Measurements from ENCODE around the gene PPP4C. TPM values are rescaled to one million over a fixed set of nuclear protein-coding genes. Genes with fewer than 3 reads are reported as not detected.

The PPP4C gene
- total RNA-seq, 2 donors from 2014 or later = 29.3 to 32.2 TPM

DNA sequence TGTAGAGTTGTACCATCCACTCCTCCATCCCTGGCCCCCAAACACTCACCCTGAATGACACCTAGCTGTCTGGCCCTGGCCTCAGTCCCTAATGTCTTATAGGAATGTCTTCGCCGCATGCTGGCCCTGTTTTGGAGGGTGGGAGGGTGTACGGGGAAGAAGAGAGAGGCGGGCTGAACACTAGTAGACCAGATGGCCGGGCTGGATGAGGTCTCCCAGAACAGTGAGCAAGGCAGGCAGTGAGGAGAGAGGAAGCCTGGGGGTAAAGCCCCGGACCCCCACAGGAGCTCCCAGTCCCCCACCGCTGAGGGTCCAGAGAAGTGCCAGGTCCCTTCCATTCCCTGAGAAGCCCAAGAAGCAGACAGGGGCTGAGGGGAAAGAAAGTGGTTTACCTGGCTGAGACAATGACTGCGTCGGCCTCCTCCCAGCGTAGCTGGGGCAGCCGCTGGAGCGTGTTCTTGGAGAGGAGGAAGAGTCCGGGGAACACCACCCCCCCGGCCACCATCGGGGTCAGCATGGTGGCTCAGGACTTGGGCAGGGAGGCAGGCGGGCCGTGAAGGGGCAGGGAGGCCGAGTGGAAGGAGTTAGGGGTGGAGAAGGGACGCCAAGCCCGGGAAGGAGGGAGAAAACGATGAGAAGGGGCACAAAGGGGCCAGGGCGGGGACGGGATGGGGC, 45.6 kb upstream of the PPP4C start:
- H3K27me3 ChIP-seq = peaks cover 0 to 21% of the 10 kb centered on the region in 2 donors
- no peaks in the 10 kb centered on the region for H3K9me3 ChIP-seq
- no peak for DNase-seq
- H3K36me3 ChIP-seq (replicated peaks in 1 of 2; ENCODE audit: insufficient read depth in 1 of 2, low read depth in 2 of 2) = no peaks in the 10 kb centered on the region
- intact Hi-C loops (cut with DNase I) = no loop called here
- H3K27ac ChIP-seq = no peak overlapping the region
- H3K4me1 ChIP-seq = peaks cover 8% of the 10 kb centered on the region
- no peak overlapping the region for H3K4me3 ChIP-seq
- TF ChIP-seq POLR2A (IDR thresholded peaks at IDR 0.05) = no peak
- TF ChIP-seq, protein P1, sequence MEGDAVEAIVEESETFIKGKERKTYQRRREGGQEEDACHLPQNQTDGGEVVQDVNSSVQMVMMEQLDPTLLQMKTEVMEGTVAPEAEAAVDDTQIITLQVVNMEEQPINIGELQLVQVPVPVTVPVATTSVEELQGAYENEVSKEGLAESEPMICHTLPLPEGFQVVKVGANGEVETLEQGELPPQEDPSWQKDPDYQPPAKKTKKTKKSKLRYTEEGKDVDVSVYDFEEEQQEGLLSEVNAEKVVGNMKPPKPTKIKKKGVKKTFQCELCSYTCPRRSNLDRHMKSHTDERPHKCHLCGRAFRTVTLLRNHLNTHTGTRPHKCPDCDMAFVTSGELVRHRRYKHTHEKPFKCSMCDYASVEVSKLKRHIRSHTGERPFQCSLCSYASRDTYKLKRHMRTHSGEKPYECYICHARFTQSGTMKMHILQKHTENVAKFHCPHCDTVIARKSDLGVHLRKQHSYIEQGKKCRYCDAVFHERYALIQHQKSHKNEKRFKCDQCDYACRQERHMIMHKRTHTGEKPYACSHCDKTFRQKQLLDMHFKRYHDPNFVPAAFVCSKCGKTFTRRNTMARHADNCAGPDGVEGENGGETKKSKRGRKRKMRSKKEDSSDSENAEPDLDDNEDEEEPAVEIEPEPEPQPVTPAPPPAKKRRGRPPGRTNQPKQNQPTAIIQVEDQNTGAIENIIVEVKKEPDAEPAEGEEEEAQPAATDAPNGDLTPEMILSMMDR (IDR thresholded peaks at IDR 0.05) = no peak
- 22 to 33% methylated on average over 22 to 23 of the region's 23 CpGs for WGBS, 2 donors
- no peak for ATAC-seq

DNA sequence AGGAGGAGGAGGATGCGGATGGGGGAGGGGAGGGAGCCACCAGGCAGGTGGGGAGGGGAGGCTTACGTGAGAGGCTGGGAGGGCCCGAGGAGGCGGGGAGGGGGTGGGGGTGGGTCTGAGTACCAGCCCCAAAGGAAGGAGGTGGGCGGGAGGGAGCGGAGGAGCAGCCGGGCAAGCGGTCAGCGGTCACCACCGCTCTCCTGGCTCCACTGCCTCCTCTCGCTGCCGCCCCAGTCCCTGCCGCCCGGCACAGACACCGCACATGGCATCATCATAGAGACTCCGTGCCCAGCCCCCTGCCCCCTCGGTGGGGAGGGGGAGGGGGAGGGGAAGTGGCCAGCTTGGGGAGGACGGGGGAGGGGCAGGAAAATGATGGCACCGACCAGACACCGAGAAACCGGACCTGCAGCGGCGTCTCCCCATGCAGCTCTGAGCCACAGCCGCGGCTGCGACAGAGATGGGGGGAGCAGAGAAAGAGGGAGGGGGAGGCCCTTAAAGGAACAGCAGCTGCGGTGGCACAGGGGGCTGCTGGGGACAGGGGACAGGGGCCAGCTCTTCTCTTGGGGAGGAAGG, 44.9 kb upstream of the PPP4C start, which contains the start of gene TLCD3B:
TLCD3B (minus strand) TSS at position 431 of the 573 bp plus-strand sequence. CDS start 744 bp downstream, outside the sequence.
- H3K4me1 ChIP-seq = peaks cover 8% of the 10 kb centered on the region
- 1 to 2% methylated on average over 12 to 23 of the region's 27 CpGs for WGBS, 2 donors
- H3K36me3 ChIP-seq (replicated peaks in 1 of 2; ENCODE audit: insufficient read depth in 1 of 2, low read depth in 2 of 2) = no peaks in the 10 kb centered on the region
- no peak for TF ChIP-seq POLR2A (IDR thresholded peaks at IDR 0.05)
- TF ChIP-seq, protein P1 (IDR thresholded peaks at IDR 0.05) = no peak
- no peak for DNase-seq
- ATAC-seq = no peak
- intact Hi-C loops (cut with DNase I) = no loop called here
- H3K27me3 ChIP-seq = peaks cover 0 to 21% of the 10 kb centered on the region in 2 donors
- no peaks in the 10 kb centered on the region for H3K9me3 ChIP-seq
- no peak within 1 kb of the TSS for H3K27ac ChIP-seq
- H3K4me3 ChIP-seq = no peak within 1 kb of the TSS

DNA sequence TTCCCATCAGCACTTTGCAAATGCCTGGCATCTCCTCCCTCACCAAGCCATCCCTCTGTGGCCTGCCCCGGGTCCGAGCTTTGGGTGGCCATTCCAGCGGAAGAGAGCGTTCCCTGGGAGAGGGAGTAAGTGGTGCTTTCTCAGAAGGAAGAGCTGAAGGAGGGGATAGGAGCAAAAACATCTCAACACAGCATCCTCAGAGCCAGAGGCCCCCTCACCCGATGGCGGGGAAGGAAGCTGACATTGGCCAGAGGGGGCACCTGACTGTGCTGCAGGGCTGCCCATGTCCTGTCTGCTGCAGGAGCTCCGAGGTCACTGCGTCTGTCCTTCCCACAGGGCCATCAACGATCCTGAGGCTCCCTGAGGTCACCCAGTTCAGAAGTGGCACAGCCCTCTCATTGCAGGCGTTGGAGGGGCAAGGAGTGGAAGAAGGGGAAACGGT, 44.3 kb upstream of the PPP4C start:
- DNase-seq (no peak), ATAC-seq (no peak)
- no peak overlapping the region for H3K27ac ChIP-seq
- H3K9me3 ChIP-seq = no peaks in the 10 kb centered on the region
- intact Hi-C loops (cut with DNase I) = no loop called here
- WGBS, 2 donors = 17 to 30% methylated on average over 10 to 11 of the region's 11 CpGs
- no peaks in the 10 kb centered on the region for H3K36me3 ChIP-seq (replicated peaks in 1 of 2; ENCODE audit: insufficient read depth in 1 of 2, low read depth in 2 of 2)
- peaks cover 8% of the 10 kb centered on the region for H3K4me1 ChIP-seq
- TF ChIP-seq, protein P1 (IDR thresholded peaks at IDR 0.05) = no peak
- no peak for TF ChIP-seq POLR2A (IDR thresholded peaks at IDR 0.05)
- peaks cover 0 to 21% of the 10 kb centered on the region in 2 donors for H3K27me3 ChIP-seq
- H3K4me3 ChIP-seq = no peak overlapping the region

DNA sequence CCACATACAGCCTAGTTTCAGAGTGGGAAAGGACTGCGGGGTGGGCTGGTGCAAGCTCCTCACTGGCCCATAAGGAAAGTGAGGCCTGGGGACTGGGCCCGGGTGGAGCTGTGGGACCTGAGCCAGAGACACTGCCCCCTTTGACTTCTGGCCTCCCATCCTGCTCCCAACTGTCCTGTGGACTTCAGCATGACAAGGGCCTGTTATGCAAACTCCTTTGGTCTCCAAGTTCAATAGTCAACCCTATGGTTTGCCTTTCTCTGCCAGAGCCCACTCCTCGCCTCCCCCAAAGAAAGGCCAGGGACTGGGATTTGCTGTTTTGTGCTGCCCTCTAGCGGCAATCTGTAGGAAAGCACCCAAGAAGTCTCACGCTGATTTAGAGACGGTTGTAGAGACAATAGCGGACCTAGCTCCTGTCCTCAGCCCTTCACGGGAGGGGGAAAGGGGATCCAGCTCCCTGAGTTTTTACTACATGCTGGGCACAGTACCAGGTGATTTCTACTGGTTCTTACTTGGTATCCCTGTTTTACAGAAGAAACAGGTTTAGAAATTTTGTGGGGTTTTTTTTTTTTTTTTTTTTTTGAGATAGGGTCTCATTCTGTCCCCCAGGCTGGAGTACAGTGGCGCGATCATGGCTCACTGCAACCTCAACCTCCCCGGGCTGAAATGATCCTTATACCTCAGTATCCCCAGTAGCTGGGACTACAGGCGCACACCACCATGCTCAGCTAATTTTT, 43.5 kb upstream of the PPP4C start:
- H3K4me1 ChIP-seq = peaks cover 8% of the 10 kb centered on the region
- ATAC-seq (no peak), DNase-seq (peak; percentile 37 to 54 (median 48))
- TF ChIP-seq POLR2A (IDR thresholded peaks at IDR 0.05) = no peak
- TF ChIP-seq, protein P1 (IDR thresholded peaks at IDR 0.05) = peak; percentile 24 to 50 (median 44)
- WGBS, 2 donors = 21 to 25% methylated on average over 12 of the region's 12 CpGs
- no peaks in the 10 kb centered on the region for H3K9me3 ChIP-seq
- H3K27ac ChIP-seq = no peak overlapping the region
- intact Hi-C loops (cut with DNase I) = no loop called here
- peaks cover 0 to 21% of the 10 kb centered on the region in 2 donors for H3K27me3 ChIP-seq
- no peak overlapping the region for H3K4me3 ChIP-seq
- H3K36me3 ChIP-seq (replicated peaks in 1 of 2; ENCODE audit: insufficient read depth in 1 of 2, low read depth in 2 of 2) = no peaks in the 10 kb centered on the region

Measured in body of pancreas (tissue), 4 donors.